Measurements from ENCODE around the gene ABCC4.

The ABCC4 gene

GRCh38 chr13:95106562-95106961 lies 194.7 kb downstream of the ABCC4 start:
- no peak for DNase-seq

GRCh38 chr13:95100525-95101433 lies 200.5 kb downstream of the ABCC4 start:
- no peak for DNase-seq

- no peak for DNase-seq
These were observed 201.7 kb downstream of the ABCC4 start for GRCh38 chr13:95099541-95099940.

- no peak for DNase-seq
These were observed 202.3 kb downstream of the ABCC4 start for GRCh38 chr13:95098916-95099315.

- no peak for DNase-seq
These were observed 209.5 kb downstream of the ABCC4 start for GRCh38 chr13:95091755-95092154.

GRCh38 chr13:95087746-95088305 lies 213.4 kb downstream of the ABCC4 start:
- no peak for DNase-seq

GRCh38 chr13:95086761-95087160 lies 214.5 kb downstream of the ABCC4 start:
- DNase-seq = no peak

GRCh38 chr13:95083758-95084157 lies 217.5 kb downstream of the ABCC4 start:
- DNase-seq = no peak

- DNase-seq = no peak
These were observed 218.2 kb downstream of the ABCC4 start for GRCh38 chr13:95083066-95083465.

- no peak for DNase-seq
These were observed 225.7 kb downstream of the ABCC4 start for GRCh38 chr13:95075506-95075905.

- DNase-seq = no peak
These were observed 226.4 kb downstream of the ABCC4 start for GRCh38 chr13:95074820-95075219.

GRCh38 chr13:95073747-95074311 lies 227.4 kb downstream of the ABCC4 start:
- no peak for DNase-seq

GRCh38 chr13:95067303-95067702 lies 233.9 kb downstream of the ABCC4 start:
- DNase-seq = no peak

- no peak for DNase-seq
These were observed 241.2 kb downstream of the ABCC4 start for GRCh38 chr13:95060014-95060519.

GRCh38 chr13:95059306-95059705 lies 241.9 kb downstream of the ABCC4 start:
- no peak for DNase-seq

- DNase-seq = no peak
These were observed 242.6 kb downstream of the ABCC4 start for GRCh38 chr13:95058680-95059079.

- DNase-seq = no peak
These were observed 245.0 kb downstream of the ABCC4 start for GRCh38 chr13:95056266-95056665.

GRCh38 chr13:95050800-95051615 lies 250.2 kb downstream of the ABCC4 start:
- no peak for DNase-seq

- no peak for DNase-seq
These were observed 251.5 kb downstream of the ABCC4 start for GRCh38 chr13:95049772-95050171.

GRCh38 chr13:95044452-95045205 lies 256.6 kb downstream of the ABCC4 start:
- no peak for DNase-seq

- no peak for DNase-seq
These were observed 261.8 kb downstream of the ABCC4 start for GRCh38 chr13:95039415-95039814.

- no peak for DNase-seq
These were observed 262.3 kb downstream of the ABCC4 start for GRCh38 chr13:95038949-95039348.
